ENCODE data around the gene PDZD8. TPM values are rescaled to one million over a fixed set of nuclear protein-coding genes. Genes with fewer than 3 reads are reported as not detected.

Gene PDZD8
- polyA plus RNA-seq, 1 donor (not counting 4 experiments of a cell fraction or from before 2014, with no cell fraction given), result 24.3 TPM

GRCh38 chr10:117411479-117412399 is 36.5 kb upstream of the PDZD8 start:
- Histone ChIP-seq H3K9me1 (ENCODE audit: control insufficient read depth, extremely low read depth, insufficient read depth, low read length) (no peaks in the 10 kb centered on the region), H3K36me3 (ENCODE audit: control insufficient read depth in 2 of 2, extremely low read depth in 1 of 2, insufficient read depth in 2 of 2, low read length in 2 of 2) (no peaks in the 10 kb centered on the region), H3K4me2 (ENCODE audit: control insufficient read depth, extremely low read depth, insufficient read depth, low read depth, low read length) (no peak overlapping the region), H3K4me1 (ENCODE audit: control insufficient read depth, extremely low read depth, insufficient read depth, low read length) (peaks cover 21% of the 10 kb centered on the region), H3K9ac (ENCODE audit: control insufficient read depth, extremely low read depth, insufficient read depth, low read length) (no peak overlapping the region), H3K27ac (ENCODE audit: control insufficient read depth, insufficient read depth, low read length) (no peak overlapping the region), H2AFZ (ENCODE audit: control insufficient read depth, low read length) (no peak overlapping the region), H4K20me1 (ENCODE audit: control insufficient read depth, extremely low read depth, insufficient read depth, low read length) (no peaks in the 10 kb centered on the region), H3K79me2 (ENCODE audit: control insufficient read depth, insufficient read depth, low read length) (no peaks in the 10 kb centered on the region), H3K27me3 (ENCODE audit: control insufficient read depth, extremely low read depth, insufficient read depth, low read length) (no peaks in the 10 kb centered on the region), H3K4me3 (ENCODE audit: control insufficient read depth in 2 of 3, extremely low read depth in 1 of 3, insufficient read depth in 2 of 3, low read depth in 1 of 3, low read length in 3 of 3) (no peak overlapping the region), H3K9me3 (ENCODE audit: control insufficient read depth, low read depth, low read length) (no peaks in the 10 kb centered on the region)
- dilution Hi-C loops (cut with MboI; ENCODE audit: extremely low pct_ligation_motif_present, low sequenced_read_pairs), result no loop called here
- DNase-seq (ENCODE audit: low read depth, low spot score) (no peak), FAIRE-seq (no peak)
- TF ChIP-seq CTCF (optimal IDR thresholded peaks at IDR 0.05 in 1 of 3, IDR thresholded peaks at IDR 0.05 in 1 of 3, conservative IDR thresholded peaks at IDR 0.05 in 1 of 3; ENCODE audit: extremely low read depth in 1 of 3, insufficient read depth in 2 of 3, low read length in 3 of 3), result no peak
- no peak for TF ChIP-seq EZH2 (IDR thresholded peaks at IDR 0.05; ENCODE audit: low read length)

GRCh38 chr10:117410557-117410956 is 35.3 kb upstream of the PDZD8 start:
- no peak overlapping the region for H3K4me3 ChIP-seq (ENCODE audit: control insufficient read depth in 2 of 3, extremely low read depth in 1 of 3, insufficient read depth in 2 of 3, low read depth in 1 of 3, low read length in 3 of 3)
- DNase-seq (ENCODE audit: low read depth, low spot score) (no peak), FAIRE-seq (no peak)
- no peaks in the 10 kb centered on the region for H4K20me1 ChIP-seq (ENCODE audit: control insufficient read depth, extremely low read depth, insufficient read depth, low read length)
- no peaks in the 10 kb centered on the region for H3K9me3 ChIP-seq (ENCODE audit: control insufficient read depth, low read depth, low read length)
- dilution Hi-C loops (cut with MboI; ENCODE audit: extremely low pct_ligation_motif_present, low sequenced_read_pairs), result no loop called here
- H2AFZ ChIP-seq (ENCODE audit: control insufficient read depth, low read length), result no peak overlapping the region
- no peak overlapping the region for H3K9ac ChIP-seq (ENCODE audit: control insufficient read depth, extremely low read depth, insufficient read depth, low read length)
- no peaks in the 10 kb centered on the region for H3K36me3 ChIP-seq (ENCODE audit: control insufficient read depth in 2 of 2, extremely low read depth in 1 of 2, insufficient read depth in 2 of 2, low read length in 2 of 2)
- no peak overlapping the region for H3K27ac ChIP-seq (ENCODE audit: control insufficient read depth, insufficient read depth, low read length)
- H3K79me2 ChIP-seq (ENCODE audit: control insufficient read depth, insufficient read depth, low read length), result no peaks in the 10 kb centered on the region
- no peaks in the 10 kb centered on the region for H3K27me3 ChIP-seq (ENCODE audit: control insufficient read depth, extremely low read depth, insufficient read depth, low read length)
- no peak overlapping the region for H3K4me2 ChIP-seq (ENCODE audit: control insufficient read depth, extremely low read depth, insufficient read depth, low read depth, low read length)
- peaks cover 17% of the 10 kb centered on the region for H3K4me1 ChIP-seq (ENCODE audit: control insufficient read depth, extremely low read depth, insufficient read depth, low read length)
- TF ChIP-seq CTCF (optimal IDR thresholded peaks at IDR 0.05 in 1 of 3, IDR thresholded peaks at IDR 0.05 in 1 of 3, conservative IDR thresholded peaks at IDR 0.05 in 1 of 3; ENCODE audit: extremely low read depth in 1 of 3, insufficient read depth in 2 of 3, low read length in 3 of 3), result no peak
- TF ChIP-seq EZH2 (IDR thresholded peaks at IDR 0.05; ENCODE audit: low read length), result no peak
- H3K9me1 ChIP-seq (ENCODE audit: control insufficient read depth, extremely low read depth, insufficient read depth, low read length), result no peaks in the 10 kb centered on the region
